GM12873 (cell line): ENCODE data around the gene FBH1.

ENCODE experiments used
- CTCF ChIP-seq: IDR thresholded peaks from 2 replicates; pipeline ENCODE4 v1.5.1; 2012; ENCODE audit warnings: low read depth, mild to moderate bottlenecking, moderate library complexity, low read length, control low read depth; ENCODE audit not compliant: insufficient read depth; ENCODE audit errors: missing control alignments

The FBH1 gene

GRCh38 chr10:5945561-5946418 lies 55.7 kb downstream of the FBH1 start:
- no peak for TF ChIP-seq CTCF

GRCh38 chr10:5946786-5947185 lies 56.7 kb downstream of the FBH1 start:
- no peak for TF ChIP-seq CTCF

- no peak for TF ChIP-seq CTCF
These were observed 57.6 kb downstream of the FBH1 start for GRCh38 chr10:5947471-5948207.

- no peak for TF ChIP-seq CTCF
These were observed 58.2 kb downstream of the FBH1 start for GRCh38 chr10:5948208-5948585.

GRCh38 chr10:5949009-5949759 lies 59.1 kb downstream of the FBH1 start:
- TF ChIP-seq CTCF, result peak; percentile 40

GRCh38 chr10:5951167-5951711 lies 61.2 kb downstream of the FBH1 start:
- TF ChIP-seq CTCF, result no peak
